GM18868 (cell line): ENCODE results near the gene SPATA31D4.
A peak's percentile ranks its signal among the peaks of the same experiment; 100 is the strongest.
"Not testable (repeated sequence)": the region's sequence is repeated elsewhere in the genome, so short reads cannot be mapped to it uniquely, and the experiment has no call there.

Source experiments
- ATAC-seq: cut with Tn5 transposase; IDR thresholded peaks from one replicate; pipeline ENCODE4 v1.9.1; 2021; ENCODE audit warnings: mild to moderate bottlenecking, moderate library complexity; ENCODE audit not compliant: unreplicated experiment

Gene SPATA31D4

DNA sequence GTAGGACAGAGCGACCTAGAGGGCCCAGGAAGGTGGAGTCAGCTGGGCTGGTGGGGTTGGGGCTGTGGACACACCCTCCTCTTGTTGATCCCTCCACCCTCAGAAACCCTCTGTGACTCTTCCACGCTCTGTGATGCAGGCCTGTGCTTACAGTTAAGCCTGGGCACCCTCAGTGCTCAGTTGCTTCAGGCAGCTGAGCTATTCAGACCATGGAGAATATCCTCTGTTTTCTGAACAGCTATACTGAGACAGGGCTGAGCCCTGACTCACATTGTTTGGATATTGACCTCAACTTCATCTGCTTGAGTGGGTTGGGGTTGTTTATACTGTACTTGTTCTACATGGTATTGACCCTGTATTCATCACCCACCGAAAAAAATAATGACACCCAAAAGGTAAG, at the start of gene SPATA31D4:
TSS of gene SPATA31D4 (plus strand) at position 124 of the 400 bp plus-strand sequence. CDS start at position 210, 86 bp downstream.
- not testable (repeated sequence) for ATAC-seq

DNA sequence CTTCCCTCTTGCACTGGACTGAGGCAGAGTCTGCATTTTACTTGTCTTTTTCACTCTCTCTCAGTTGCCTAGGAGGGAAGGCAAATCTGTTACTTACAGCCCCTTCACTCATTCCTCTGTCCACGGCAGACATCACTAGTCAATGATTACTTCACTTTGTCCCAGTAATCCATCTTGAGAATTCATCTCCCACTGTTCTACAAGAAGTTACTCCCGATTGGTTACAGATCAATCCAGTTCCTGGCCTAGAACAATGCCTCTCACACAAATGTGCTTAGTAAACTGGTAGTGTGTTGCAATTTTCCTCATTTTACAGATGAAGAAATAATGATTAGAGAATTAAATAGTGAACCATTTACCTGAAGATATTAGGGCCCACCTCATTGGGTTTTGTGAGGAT, 49.7 kb upstream of the SPATA31D4 start:
- no peak for ATAC-seq

GRCh38 chr9:81879501-81879916, 48.7 kb upstream of the SPATA31D4 start:
- no peak for ATAC-seq

GRCh38 chr9:81885602-81886001, 42.6 kb upstream of the SPATA31D4 start:
- no peak for ATAC-seq

DNA sequence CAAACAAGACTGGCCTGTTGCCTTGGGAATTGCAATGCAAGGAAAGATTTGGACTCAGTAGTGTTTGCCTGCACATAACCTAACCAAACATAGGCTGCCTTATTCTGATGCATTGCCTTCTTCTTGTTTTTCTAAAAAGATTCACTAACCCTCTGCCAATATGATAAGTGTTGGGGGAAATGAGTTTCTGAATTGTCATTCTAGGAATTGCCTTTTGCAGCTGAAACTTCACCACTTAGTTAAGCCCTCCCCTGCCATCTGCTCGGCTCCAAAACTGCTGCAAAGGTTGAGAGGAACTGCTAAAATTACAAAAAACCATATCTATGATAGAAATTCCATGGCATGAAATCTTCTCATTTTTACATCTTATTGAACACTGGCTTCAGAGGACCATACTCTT, 41.6 kb upstream of the SPATA31D4 start:
- no peak for ATAC-seq

DNA sequence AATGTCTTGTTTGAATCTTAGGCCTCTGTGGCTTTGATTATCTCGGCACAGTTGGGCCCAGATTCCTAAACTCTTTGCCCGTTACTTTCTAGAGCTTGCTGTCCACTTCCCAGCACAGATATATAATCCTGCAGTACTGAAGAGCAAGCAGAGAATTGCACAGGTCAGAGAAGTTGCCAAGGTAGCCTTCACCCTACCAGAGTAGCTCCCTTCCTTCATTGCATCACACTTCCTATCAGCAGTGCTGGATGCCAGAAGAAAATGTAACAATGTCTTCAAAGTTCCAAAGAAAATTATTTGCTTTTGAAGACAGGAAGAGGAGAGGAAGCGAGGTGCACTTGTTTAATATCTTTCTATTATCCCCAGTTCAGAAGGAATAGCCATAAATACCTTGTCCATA, 38.1 kb upstream of the SPATA31D4 start:
- ATAC-seq = no peak

DNA sequence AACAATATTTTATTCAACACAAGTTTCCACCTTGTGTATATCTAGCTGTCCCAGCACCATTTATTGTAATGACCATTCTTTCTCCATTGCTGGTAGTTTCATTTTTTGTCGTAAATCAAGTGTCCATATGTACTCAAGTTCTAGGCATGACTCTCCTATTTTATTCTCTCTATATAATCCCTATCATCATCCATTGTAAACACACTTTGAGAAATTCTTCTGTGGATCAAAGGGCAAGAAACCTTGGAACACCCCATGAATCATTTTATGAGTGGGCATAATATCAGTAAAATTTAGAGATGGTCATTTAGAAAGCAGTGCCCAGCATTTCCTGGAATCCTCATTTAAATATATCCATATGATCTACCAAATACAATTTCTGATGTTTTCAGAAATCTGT, 35.8 kb upstream of the SPATA31D4 start:
- no peak for ATAC-seq

DNA sequence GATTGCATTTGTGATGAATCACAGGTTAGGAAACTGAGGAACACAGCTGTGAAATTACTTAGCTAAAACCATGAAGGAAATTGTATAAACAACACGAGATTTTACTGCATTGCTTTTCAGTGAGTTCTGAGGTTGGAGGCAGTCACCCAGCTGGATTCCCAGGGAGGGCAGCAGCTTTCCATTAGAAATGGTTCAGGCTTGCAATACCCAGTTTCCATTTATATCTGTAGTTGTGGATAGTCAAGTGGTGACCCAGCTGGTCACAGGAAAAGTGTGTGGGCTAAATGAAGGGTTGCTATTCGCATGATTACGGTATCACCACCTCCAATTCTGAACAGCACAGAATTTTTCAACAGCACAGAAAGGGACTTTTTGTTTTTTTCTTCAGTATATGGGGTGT, 34.3 kb upstream of the SPATA31D4 start:
- ATAC-seq = no peak

- ATAC-seq = peak; percentile 70
Measured at GRCh38 chr9:81894891-81895290, 33.3 kb upstream of the SPATA31D4 start.

GRCh38 chr9:81896070-81896469, 32.2 kb upstream of the SPATA31D4 start:
- ATAC-seq = no peak

- no peak for ATAC-seq
Measured at GRCh38 chr9:81898851-81899250, 29.4 kb upstream of the SPATA31D4 start.

GRCh38 chr9:81902196-81902595, 26.0 kb upstream of the SPATA31D4 start:
- ATAC-seq = no peak

- no peak for ATAC-seq
Measured at GRCh38 chr9:81902626-81903025, 25.6 kb upstream of the SPATA31D4 start.

DNA sequence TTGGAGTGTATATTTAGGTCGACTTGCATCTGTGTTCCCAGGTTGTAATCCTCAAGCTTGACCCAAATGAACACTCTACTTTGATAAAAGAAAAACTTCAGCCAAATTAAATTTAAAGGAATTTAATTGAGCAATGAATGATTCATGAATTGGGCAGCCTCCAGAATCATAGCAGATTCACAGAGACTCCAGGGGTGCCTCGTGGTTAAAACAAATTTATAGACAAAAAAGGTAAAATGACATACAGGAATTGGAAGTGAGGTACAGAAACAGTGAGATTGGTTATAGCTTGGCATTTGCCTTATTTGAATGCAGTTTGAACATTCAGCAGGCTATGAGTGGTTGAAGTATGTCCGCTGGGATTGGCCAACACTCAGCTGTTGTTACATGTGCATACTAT, 21.6 kb upstream of the SPATA31D4 start:
- no peak for ATAC-seq

- ATAC-seq = no peak
Measured at GRCh38 chr9:81912135-81912534, 16.1 kb upstream of the SPATA31D4 start.

DNA sequence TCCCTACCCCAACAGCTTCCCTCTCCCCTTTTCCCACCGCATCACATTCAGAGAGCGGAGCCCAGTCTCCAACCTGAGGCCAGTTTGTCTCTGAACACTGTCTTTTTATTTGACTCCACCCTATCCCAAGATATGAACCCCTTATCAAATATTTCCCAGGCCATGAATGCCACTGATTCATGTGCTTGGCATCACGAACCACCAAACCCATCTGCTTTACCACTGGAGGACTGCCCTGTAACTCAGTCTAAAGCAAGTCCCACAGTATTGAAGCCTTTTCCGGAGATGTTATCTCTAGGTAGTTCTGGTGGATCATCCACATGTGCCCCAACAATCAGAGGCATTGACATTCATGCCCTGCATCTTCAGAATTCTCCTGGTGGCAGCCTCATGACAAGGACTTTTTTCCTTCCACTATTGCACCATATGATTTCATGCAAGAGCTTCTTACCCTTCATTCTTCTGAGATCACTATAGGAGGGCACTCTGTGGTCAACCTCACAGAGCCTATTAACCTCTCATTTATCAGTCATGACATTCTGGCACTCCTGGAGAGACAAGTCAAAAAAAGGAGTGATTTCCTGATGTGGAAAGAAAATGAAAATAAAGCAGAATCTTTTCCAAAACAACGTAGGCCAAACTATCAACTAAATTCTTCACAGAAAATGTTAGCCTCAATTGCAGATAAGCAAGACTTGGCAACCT, 12.3 kb upstream of the SPATA31D4 start:
- no peak for ATAC-seq

DNA sequence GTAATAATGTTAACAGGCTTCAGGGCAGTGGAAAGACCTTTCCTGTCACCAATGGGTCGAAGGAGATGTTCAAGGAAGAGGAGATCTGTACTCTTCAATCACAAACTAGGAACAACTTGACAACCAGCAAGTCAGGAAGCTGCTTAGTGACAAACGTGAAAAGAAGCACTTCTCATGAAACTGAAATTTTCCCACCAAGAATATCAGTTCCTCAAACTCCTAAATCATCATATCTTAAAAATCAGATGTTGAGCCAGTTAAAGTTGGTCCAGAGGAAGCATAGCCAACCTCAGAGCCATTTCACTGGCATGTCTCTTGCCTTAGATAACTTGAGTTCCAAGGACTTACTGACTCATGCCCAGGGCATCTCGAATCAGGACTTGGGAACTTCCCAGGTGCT, 9.7 kb upstream of the SPATA31D4 start:
- ATAC-seq = not testable (repeated sequence)

- ATAC-seq = not testable (repeated sequence)
Measured at GRCh38 chr9:81930147-81930546, 1.9 kb downstream of the SPATA31D4 start.

DNA sequence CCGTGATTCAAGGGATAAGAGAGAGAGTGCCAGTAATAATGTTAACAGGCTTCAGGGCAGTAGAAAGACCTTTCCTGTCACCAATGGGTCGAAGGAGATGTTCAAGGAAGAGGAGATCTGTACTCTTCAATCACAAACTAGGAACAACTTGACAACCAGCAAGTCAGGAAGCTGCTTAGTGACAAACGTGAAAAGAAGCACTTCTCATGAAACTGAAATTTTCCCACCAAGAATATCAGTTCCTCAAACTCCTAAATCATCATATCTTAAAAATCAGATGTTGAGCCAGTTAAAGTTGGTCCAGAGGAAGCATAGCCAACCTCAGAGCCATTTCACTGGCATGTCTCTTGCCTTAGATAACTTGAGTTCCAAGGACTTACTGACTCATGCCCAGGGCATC, 5.3 kb downstream of the SPATA31D4 start:
- ATAC-seq = not testable (repeated sequence)

DNA sequence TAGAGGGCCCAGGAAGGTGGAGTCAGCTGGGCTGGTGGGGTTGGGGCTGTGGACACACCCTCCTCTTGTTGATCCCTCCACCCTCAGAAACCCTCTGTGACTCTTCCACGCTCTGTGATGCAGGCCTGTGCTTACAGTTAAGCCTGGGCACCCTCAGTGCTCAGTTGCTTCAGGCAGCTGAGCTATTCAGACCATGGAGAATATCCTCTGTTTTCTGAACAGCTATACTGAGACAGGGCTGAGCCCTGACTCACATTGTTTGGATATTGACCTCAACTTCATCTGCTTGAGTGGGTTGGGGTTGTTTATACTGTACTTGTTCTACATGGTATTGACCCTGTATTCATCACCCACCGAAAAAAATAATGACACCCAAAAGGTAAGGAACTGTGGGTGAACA, 15.2 kb downstream of the SPATA31D4 start, which contains the start of gene SPATA31D3:
TSS of gene SPATA31D3 (plus strand) at position 108 of the 400 bp plus-strand sequence. CDS start at position 194, 86 bp downstream.
- not testable (repeated sequence) for ATAC-seq

GRCh38 chr9:81948650-81949049, 20.4 kb downstream of the SPATA31D4 start:
- not testable (repeated sequence) for ATAC-seq

- no peak for ATAC-seq
Measured at GRCh38 chr9:81953096-81953495, 24.9 kb downstream of the SPATA31D4 start.

DNA sequence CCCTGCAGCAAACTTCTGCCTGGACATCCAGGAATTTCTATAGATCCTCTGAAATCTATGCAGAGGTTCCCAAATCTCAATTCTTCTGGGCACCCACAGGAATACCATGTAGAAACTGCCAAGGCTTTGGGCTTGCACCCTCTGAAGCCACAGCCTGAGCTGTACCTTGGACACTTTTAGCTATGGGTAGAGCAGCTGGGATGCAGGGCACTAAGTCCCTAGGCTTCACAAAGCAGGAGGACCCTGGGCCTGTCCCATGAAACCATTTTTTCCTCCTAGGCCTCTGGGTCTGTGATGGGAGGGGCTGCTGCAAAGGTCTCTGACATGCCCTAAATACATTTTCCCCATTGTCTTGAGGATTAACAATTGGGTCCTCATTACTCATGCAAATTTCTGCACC, 27.4 kb downstream of the SPATA31D4 start:
- no peak for ATAC-seq
